Heart left ventricle (tissue), 13 donors: Measurements from ENCODE around the gene LYRM4.

Source experiments
- CTCF ChIP-seq, 12 donors: fragments of 200-600 bp; sonication (generic) in 4 of 12; IDR thresholded peaks; one replicate each; pipeline versions ENCODE4 v1.5.0 to v1.8.0; 2018 to 2022; ENCODE audit warnings: antibody characterized with exemption in 12 of 12, mild to moderate bottlenecking in 5 of 12
- POLR2A ChIP-seq, 2 donors: fragments of 450-650 bp; IDR thresholded peaks; one replicate each; pipeline ENCODE4 v1.6.1; 2017; ENCODE audit warnings: antibody characterized with exemption in 2 of 2, mild to moderate bottlenecking in 2 of 2, moderate library complexity in 2 of 2
- donor health status: ischemic (EF 13 %, LVEDD 7.1; RV severe dilation, severe dysfunction).
- donor health status: DM: no; HTN: yes; CAD: no.
- donor health status: DM: no; HTN: no; CAD: no.
- donor health status: ischemic (EF 25% LVEDD 6.9; RV normal size, moderate dysfunction).
- donor health status: ischemic (EF 25% LVEDD 5.7; RV mildly dilated, moderate dysfunction).
- donor health status: ischemic (EF 35%, LVEDD 5.7; RV mildly dilated, moderate dysfunction).
- donor health status: nonischemic (EF 11% LVEDD 7.7; RV severe dilation, severe dysfunction).
- donor health status: DM: yes; HTN: yes; CAD: no.
- donor health status: PGD.
- donor health status: ischemic (EF 29% LVEDD 5.4; RV normal size, mild dysfunction).
- donor health status: nonischemic (EF 23%, LVEDD 6.1; RV moderate dilation, normal function).

DNA sequence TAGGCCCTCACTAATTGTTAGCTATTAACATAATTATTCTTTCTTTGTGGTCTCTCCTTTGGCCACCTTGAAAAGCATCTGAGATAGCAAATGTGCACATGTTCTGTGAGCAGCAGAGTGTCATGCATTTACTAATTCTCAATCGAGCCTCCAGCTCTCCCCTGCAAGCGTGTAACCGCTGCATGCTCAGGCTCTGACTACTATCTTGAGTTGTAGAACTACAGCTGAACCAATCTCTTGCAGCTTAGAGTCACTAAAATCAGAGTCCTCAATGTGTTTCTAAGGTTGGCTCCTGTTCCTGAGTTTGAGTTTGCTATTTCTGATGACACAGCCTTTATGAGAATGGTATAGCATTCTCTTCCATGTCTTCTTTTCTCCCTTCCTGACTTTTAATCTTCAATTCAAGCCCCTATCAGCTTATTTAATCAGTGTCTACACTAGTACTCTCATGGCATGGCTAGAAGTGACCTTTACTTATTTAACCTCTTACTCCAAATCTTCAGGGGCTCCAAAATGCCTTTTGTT is 110.1 kb downstream of the LYRM4 start:
- TF ChIP-seq POLR2A (IDR thresholded peaks at IDR 0.05) (no peak), CTCF (IDR thresholded peaks at IDR 0.05) (no peak)
